HG02642 (cell line): ENCODE data around the gene DYNC2LI1.

ENCODE experiments used
- ATAC-seq: cut with Tn5 transposase; IDR thresholded peaks from one replicate; pipeline ENCODE4 v1.9.1; 2021; ENCODE audit warnings: mild to moderate bottlenecking; ENCODE audit not compliant: unreplicated experiment, poor library complexity

The DYNC2LI1 gene

DNA sequence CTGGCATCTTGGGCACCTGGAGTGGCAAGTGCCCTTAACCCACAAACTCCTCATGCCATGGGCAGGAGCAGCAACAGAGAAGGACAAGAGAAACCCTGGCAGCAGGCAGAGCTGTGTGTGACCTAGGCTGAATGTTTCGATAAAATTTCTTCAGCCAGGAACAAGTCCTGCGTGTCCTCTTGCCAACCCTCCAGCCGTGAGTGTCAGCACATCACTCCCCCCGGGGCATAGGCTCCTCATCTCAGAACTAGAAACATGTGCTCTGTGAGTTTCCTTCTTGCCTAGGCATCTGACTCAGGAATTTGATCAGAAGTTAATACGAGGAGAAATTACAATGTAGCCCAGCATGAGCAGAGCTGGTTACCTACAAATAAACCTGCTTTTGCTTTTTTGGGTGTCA is 67.1 kb downstream of the DYNC2LI1 start:
- ATAC-seq = no peak

DNA sequence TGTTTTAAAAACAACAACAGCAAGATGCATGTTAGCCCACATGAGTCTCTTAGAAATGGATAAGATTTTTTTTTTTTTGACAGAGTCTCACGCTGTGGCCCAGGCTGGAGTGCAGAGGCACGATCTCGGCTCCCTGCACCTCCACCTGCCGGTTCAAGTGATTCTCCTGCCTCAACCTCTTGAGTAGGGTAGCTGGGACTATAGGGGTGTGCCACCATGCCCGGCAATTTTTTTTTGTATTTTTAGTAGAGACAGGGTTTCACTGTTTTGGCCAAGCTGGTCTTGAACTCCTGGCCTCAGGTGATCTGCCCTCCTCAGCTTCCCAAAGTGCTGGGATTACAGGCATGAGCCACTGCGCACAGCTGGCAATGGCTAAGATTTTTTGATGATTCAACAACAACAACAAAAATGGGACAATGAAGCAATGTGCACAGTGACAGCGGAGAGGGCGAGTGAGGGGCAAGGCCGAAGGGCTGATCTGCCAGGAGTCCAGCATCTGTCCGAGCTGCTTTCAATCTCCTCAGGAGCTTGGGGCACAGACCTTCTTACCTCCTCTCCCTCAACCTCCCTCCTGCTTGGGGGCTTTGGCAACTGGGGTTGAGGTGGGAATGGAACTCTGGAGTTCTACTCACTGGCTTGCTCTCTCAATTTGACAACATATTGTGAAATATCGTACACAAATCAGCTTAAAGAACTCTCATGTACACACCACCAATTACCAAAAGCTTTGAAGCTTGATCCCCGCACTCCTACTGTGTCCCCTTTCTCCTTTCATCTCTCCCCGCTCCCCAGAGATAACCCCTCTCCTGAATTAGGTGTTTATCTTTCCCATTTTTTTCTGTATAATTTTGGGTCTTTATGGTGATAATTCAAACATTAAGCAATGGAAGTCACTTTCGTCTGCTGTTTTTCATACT is 68.4 kb downstream of the DYNC2LI1 start:
- ATAC-seq = no peak

DNA sequence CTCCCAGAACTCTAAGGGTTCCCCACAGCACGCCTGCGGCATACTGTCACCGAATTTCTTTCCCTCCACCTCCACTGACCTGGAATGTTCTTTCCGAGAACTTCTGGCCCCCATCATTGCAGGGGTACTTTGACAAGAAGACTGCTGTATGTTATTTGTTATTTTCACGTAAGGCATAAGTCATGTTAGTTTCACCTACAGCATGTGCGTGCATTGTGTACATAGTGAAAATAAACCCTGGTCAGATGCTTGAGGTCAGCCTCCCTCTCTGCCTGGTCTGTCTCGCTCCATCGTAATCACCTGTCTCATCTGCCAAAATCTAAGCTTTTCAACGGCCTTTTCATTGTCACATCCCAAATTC is 69.0 kb downstream of the DYNC2LI1 start:
- no peak for ATAC-seq

DNA sequence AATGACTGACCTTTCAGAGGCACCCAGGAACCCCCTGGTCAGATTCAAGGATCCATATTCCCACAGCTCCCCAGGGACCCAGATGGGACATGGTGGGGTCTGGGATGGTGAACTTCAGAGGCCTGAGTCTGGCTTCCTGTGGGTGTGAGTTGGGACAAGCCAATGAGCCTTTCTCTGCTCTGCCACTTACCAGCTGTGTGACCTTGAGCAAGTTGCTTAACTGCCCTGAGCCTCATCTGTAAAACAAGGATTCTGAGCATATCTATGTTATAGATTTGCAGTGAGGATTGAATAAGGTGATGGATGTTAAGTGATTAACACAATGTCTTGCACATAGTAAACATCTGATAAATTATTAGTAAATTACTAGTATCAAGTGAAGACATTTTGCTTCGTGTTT is 71.3 kb downstream of the DYNC2LI1 start:
- ATAC-seq = no peak

DNA sequence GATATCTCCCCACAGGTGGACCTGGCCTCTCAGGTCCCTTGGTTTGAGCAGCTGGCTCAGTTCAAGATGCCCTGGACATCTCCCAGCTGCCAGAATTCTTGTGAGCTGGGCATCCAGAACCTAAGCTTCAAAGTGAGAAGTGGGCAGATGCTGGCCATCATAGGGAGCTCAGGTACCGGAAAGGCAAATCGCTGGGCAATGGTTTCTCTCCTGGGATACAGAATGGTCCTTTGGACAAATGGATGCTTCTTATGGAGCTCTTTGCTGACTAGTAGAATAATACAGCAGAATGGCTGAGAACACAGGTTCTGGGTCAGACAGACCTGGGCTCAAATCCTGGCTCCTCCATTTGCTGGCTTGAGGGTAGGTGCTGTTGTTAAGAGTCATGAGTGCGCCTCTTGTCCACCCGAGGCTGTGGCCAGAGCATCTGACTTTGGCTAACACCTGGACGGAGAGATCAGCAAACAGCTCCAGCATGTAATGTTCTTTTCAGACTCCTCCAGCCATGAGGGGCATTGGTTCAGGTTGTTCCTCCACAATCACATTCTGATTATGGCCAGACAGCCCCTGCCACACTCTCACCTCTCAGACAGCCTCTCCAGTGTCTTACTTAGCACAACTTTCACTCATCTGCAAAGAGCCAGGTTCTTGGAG is 72.4 kb downstream of the DYNC2LI1 start:
- ATAC-seq = no peak

DNA sequence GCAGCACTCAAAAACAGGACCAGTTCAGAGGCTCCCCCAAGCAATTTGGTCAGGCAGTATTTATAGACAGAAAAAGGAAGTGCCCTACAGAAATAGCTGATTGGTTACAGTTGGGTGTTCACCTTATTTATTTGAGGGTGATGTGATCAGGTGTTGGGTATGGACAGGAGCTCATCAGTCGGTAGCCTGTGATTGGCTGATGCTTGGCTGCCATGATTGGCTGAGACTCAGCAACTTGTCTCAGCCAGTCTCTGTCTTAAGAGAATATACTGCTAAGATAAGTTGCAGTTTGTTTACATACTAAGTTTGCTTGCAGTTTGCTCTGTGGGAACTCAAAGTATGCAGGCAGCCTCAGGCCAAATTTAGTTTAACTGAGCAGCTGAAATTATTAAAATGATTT is 74.4 kb downstream of the DYNC2LI1 start:
- ATAC-seq = no peak

DNA sequence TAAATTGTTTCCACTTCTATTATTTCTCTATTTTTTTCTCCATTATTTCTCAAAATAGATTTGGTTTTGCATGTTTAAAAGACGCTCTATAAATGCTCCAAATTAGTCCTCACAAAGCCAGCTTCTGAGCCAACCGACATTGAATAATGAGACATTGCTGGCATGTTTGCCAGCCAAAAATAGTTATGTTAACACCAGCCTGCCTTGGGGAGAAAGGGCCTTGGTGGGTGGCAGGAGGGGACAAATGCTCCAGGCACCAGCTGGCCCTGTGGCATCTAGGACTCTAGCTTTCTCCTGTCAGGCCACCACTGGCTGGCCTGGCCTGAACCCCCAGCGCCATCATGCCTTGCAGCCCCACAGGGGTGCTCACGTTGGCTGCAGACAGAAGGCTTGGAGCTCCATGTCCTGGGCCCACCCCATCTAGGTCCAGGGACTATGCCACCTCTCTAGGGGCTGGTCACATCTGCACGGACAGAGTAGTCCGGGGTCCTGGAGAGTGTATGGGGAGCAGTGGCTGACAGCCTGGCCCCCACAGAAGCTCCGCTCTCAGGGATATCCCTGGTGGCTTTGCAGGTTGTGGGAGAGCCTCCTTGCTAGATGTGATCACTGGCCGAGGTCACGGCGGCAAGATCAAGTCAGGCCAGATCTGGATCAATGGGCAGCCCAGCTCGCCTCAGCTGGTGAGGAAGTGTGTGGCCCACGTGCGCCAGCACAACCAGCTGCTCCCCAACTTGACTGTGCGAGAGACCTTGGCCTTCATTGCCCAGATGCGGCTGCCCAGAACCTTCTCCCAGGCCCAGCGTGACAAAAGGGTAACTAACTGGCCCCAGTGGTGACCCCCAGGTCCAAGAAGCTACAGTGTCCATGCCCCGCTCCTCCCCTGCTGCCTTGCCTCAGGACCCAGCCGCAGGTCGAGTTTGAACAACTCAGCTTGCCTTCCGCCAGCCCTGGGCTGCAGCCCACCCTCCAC is 77.5 kb downstream of the DYNC2LI1 start:
- no peak for ATAC-seq

DNA sequence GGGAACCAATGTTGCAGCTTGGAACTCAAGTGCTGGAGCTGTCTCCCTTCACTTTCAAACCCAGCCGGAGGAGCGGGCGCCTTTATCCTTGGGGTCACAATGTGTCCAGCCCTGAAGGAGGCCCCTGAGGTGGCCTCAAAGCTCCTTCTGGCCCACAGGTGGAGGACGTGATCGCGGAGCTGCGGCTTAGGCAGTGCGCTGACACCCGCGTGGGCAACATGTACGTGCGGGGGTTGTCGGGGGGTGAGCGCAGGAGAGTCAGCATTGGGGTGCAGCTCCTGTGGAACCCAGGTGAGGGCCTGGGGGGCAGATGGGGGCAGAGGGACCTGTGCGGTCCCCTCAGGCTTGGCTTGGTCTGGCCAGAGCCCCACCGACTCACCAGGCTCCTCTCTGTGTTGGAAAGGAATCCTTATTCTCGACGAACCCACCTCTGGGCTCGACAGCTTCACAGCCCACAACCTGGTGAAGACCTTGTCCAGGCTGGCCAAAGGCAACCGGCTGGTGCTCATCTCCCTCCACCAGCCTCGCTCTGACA is 78.4 kb downstream of the DYNC2LI1 start:
- no peak for ATAC-seq

DNA sequence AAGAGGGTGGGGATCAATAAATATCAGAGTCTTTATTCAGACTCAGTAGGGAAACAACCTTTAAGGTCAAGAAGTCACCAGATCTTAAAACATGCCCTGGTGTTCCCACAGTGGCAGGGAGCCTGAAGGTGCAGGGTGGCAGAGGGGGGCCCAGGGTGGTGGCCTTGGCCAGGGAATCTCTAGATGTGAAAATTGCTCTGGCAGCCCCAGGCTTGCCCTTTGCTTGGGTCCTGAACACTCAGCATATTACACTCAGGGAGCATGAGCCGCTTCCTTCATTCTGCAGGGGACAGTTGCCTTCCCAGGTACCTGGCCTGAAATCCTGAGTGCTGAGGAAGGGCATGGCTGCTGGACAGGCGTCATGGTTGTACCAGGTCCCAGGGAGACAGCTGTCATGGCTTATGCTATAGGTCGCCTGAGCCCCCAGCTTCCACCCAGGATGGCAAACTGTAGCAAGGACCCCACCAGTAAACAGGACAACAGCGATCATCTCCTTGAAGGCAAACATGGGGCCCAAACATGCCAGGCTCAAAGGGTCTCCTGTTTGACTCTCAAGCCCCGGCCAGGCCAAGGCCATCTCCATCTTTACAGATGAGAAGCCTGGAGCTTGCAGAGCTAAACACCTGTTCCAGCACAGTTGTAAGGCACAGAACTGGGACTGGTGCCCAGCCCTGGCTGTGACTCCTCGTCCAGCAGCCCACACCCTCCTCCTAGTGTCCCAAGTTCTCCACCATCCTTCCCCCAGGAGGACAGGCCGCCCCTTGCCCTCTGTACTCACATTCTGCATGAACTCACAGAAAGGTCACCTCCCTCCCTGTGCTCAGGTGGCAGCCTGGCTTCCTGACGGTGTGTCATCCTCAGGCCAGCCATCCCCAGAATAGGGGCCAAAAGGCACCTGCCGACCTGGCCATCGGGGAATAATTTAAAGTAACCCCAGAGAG is 79.6 kb downstream of the DYNC2LI1 start:
- no peak for ATAC-seq

DNA sequence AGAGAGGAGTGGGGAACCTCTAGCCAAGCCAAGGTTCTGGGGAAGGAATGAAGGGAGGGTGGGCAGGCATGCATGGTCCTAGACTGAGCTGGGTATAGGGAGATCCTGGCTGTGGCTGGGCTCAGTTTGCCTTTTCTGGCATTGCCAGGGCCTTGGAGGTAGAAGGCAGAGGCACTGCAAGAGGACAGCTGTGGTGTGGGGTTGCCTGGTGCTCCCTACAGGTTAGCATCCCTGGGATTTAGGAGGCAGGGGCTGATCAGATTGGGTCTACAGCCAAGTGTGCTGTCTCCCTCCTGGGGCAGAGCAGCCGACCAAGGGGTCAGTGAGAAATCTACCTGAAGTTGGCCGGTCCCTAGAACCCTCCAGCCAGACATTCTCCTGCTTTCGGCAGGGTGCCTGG is 80.8 kb downstream of the DYNC2LI1 start:
- ATAC-seq = no peak

DNA sequence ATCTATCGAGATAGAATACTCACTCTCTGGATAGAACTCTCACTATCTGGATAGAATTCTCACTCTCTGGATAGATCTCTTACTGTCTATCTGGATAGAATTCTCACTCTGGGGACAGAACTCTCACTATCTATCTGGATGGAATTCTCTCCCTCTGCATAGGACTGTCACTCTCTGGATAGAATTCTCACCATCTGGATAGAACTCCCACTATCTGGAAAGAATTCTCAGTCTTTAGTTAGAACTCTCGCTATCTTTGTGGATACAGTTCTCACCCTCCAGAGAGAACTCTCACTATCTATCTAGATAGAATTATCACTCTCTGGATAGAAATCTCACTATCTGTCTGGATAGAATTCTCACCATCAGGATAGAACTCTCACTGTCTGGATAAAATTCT is 81.5 kb downstream of the DYNC2LI1 start:
- no peak for ATAC-seq
